VCaP (cell line): ENCODE data around the gene ENG.
A peak's percentile ranks its signal among the peaks of the same experiment; 100 is the strongest.

Source experiments
- H3K27ac ChIP-seq: fragments of 450-650 bp; 2 replicates; pipeline ENCODE4 v1.5.1; 2017
- TF ChIP-seq, protein P1 (sequence below): fragments of 450-650 bp; conservative IDR thresholded peaks from 2 replicates; pipeline ENCODE4 v1.5.1; 2017; ENCODE audit warnings: mild to moderate bottlenecking, moderate library complexity

ENG gene

DNA sequence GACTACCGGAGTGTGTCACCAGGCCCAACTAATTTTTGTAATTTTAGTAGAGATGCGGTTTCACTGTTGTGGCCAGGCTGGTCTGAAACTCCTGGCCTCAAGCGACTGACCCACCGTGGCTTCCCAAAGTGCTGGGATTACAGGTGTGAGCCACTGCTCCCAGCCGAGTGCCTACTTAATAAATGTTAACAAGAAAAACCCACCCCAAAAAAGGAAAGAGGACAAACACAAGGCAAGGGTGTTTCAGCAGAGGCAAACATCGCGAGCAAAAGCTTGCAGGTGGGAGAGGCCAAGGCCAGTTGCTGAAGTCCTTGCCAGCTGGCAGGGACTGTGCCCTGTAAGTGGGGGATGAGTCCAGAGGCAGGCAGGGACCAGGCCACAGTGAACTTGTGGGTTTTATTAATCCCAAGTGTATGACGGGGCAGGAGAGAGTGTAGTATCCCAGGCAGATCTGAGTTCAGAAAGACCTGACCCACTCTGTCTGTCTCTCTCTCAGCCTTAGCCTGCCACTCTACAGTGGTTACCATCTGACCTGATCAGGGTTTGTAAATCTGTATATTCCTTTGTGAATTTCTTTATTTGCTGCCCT is 58.1 kb downstream of the ENG start:
- peak overlapping the region; percentile 38 for H3K27ac ChIP-seq

DNA sequence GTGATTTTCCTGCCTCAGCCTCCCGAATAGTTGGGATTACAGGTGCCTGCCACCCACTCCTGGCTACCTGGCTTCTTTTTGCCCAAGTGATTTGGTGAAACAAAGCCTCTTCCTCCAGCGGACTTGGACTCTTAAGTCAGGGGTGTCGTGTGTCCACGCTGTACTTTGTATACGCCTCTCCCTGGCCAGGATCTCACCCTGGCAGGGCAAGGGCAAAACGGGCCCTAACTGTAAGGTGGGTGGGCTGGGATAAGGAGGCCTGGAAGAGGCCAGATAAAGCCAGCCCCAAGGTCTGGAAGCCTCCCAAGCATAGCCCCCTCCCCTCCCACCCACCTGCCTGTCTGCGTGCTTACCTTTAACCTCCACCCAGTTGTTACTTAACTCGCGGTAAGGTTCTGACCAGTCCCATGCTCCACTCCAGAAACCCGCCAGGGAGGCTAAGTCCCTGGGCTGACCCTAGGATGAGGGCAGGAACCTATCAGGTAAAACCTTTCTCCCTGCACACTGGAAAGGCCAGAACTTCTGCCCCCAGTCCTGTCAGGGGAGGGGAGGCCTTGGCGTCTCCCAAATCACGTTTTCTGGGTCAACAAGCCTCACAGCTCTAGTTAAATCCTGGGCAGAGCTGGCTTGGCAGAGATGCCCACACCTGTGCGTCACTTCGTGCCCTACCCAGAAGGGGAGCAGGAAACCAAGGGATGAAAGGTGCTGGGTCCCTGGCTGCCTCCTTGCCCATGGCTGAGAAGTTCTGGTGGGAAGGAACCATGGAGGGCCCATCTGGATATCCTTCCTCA is 60.3 kb downstream of the ENG start:
- TF ChIP-seq, protein P1, sequence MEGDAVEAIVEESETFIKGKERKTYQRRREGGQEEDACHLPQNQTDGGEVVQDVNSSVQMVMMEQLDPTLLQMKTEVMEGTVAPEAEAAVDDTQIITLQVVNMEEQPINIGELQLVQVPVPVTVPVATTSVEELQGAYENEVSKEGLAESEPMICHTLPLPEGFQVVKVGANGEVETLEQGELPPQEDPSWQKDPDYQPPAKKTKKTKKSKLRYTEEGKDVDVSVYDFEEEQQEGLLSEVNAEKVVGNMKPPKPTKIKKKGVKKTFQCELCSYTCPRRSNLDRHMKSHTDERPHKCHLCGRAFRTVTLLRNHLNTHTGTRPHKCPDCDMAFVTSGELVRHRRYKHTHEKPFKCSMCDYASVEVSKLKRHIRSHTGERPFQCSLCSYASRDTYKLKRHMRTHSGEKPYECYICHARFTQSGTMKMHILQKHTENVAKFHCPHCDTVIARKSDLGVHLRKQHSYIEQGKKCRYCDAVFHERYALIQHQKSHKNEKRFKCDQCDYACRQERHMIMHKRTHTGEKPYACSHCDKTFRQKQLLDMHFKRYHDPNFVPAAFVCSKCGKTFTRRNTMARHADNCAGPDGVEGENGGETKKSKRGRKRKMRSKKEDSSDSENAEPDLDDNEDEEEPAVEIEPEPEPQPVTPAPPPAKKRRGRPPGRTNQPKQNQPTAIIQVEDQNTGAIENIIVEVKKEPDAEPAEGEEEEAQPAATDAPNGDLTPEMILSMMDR = no peak
- H3K27ac ChIP-seq = peak overlapping the region; percentile 26

More for the DNA sequence above, 58.1 kb downstream of the ENG start:
- TF ChIP-seq, protein P1 = no peak

DNA sequence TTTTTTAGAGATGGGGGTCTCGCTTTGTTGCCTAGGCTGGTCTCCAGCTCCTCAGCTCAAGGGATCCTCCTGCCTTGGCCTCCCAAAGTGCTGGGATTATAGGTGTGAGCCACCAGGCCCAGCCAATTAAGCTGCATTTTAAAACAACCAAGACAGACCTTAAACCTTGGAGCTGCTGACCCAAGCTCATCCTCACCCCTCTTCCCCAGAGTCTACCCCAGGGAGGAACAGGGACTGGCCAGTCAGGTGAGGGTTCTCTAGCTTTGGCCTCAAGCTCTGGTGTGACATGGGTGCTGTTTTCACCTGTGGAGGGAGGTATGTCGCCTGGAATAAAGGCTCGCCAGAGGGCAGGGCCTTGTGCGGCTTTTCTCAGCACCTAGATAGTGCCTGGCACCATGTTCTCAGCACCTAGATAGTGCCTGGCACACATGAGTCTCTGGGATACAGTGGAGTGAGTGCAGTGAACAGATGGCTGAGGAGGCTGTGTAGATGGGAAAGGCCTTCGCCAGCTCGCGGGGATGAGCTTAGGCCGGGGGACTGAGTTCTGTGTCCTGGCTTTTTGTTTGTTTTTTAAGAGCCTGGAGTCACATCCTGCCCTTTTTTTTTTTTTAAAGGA is 61.3 kb downstream of the ENG start:
- TF ChIP-seq, protein P1 = no peak

DNA sequence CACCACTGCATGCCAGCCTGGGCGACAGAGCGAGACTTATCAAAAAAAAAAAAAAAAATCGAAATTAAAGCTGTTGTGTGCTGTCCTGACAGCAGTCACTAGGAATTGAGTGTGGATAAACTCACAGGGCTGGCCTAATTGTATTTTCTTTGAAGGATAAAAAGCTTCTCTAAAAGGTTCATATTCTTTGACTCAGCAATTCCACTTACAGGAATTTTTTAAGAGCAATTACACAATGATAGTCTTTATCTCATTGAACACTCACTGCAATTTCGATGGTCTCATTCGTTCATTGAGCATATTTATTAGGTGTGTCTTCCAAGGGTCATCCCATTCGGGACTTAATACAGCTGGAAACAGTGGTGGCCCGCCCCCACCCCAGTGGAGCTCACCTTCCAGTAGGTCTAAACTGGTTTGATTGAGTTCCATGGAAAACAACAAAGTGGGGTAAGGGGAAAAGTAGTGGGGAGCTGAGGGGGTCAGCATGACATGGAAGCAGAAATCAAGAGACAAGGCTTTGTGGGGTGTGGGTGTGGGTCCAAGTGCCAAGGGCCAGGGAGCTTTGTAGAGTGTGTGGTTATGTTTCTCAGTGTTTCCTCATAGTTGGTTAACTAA is 61.9 kb downstream of the ENG start:
- TF ChIP-seq, protein P1 = no peak
- peak overlapping the region; percentile 26 for H3K27ac ChIP-seq

More for the DNA sequence above, 61.3 kb downstream of the ENG start:
- peak overlapping the region; percentile 26 for H3K27ac ChIP-seq

DNA sequence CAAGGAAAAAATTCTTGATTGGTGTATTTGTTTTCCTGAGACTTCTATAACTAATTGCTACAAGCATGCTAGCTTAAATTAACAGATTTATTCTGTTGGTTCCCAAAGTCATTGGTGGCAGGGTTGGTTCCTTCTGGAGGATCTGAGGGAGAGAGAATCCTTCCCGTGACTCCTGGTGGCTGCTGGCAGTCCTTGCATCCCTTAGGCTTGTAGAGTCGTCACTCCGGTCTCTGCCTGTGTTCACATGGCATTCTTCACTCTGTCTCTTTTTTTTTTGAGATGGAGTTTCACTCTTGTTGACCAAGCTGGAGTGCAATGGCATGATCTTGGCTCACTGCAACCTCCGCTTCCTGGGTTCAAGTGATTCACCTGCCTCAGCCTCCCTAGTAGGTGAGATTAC is 63.4 kb downstream of the ENG start:
- H3K27ac ChIP-seq = no peak overlapping the region
- TF ChIP-seq, protein P1 = no peak

DNA sequence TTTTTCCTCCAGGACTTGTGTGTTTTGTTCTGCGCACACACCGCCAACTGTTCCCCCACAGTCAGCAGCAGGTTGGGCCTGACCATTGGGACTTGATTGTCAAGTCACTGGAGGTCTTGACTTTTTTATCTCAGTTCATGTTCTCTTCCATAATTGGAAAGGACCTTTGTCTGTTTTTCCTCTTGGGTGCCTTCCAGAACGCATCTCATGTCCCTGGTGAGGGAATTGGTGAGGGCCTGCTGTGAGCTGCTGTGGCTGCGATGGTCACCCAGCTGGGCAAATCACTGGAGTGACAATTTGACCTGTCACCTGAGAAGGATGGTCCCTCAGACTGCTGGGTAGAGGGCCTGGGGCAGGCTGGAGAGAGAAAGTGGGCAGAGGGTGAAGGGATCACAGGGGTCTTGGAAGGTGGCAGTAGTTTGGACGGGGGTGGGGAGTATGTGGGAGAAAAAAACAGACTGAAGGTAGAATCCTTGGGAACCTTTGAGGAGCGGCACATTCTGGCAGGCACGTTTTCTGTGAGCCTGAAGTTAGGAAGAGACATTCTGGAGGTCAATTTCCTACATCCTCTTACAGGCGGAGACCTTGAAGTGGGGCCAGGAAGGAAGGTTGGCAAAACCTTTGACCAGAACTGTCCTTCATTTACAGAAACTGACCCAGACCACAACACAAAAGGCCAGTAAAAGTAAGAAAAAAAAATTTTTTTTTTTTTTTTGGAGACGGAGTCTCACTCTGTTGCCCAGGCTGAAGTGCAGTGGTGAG is 64.2 kb downstream of the ENG start:
- H3K27ac ChIP-seq = no peak overlapping the region
- TF ChIP-seq, protein P1 = no peak
